ENCODE measurements around the gene TSPYL6. TPM values are rescaled to one million over a fixed set of nuclear protein-coding genes. Genes with fewer than 3 reads are reported as not detected.
"Not testable (repeated sequence)": the region's sequence is repeated elsewhere in the genome, so short reads cannot be mapped to it uniquely, and the experiment has no call there.

The TSPYL6 gene
- total and polyA plus RNA-seq, 12 donors, result 0.11 TPM; not detected in 11

DNA sequence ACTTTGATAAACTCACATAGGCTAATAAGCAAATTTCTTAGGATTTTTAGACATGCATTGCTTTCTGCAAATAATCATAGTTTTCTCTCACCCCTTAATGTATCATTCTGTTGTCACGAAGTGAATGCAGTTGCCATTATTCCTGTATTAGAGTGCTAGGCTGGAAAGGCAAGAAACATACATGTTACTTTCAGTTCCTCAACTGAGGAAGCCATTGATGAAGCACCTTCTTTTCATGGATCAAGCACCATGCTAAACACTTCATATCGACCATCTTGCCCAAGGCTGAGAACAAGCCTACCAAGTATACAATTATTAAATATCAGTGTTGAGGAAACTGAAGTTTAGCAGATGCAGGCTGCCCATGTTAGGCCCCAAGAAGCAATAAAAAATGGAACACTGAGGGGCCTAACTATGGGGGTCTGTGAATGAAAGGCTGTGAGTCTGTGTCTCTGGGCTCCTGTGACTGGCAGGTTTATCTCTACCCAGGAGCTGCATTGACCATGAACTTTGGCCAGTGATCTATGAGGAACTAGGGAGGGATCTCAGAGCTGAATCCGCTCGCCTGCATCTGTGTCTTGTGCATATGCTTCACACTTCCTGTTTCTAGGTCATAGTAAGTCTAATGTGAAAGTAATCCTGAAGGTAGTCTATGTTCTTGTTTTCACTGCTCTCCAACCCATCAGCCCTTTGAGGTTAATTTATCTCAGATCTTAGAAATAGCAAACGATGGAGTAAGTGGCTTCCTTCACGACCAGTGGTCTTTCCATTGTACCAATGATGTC lies 16.0 kb upstream of the TSPYL6 start:
- intact Hi-C loops (cut with DNase I), result no loop called here
- peak in 1 of 7 donors; percentile 12 for DNase-seq
- no peaks in the 10 kb centered on the region for H3K9me3 ChIP-seq (replicated peaks in 1 of 3)
- H3K4me1 ChIP-seq (replicated peaks in 1 of 2), result no peaks in the 10 kb centered on the region
- no peak overlapping the region for H3K27ac ChIP-seq
- H3K27me3 ChIP-seq, result no peaks in the 10 kb centered on the region
- WGBS, 4 donors, result 86 to 91% (median 89%) methylated on average over 6 of the region's 6 CpGs
- H3K4me3 ChIP-seq, result no peak overlapping the region
- TF ChIP-seq, protein P1, sequence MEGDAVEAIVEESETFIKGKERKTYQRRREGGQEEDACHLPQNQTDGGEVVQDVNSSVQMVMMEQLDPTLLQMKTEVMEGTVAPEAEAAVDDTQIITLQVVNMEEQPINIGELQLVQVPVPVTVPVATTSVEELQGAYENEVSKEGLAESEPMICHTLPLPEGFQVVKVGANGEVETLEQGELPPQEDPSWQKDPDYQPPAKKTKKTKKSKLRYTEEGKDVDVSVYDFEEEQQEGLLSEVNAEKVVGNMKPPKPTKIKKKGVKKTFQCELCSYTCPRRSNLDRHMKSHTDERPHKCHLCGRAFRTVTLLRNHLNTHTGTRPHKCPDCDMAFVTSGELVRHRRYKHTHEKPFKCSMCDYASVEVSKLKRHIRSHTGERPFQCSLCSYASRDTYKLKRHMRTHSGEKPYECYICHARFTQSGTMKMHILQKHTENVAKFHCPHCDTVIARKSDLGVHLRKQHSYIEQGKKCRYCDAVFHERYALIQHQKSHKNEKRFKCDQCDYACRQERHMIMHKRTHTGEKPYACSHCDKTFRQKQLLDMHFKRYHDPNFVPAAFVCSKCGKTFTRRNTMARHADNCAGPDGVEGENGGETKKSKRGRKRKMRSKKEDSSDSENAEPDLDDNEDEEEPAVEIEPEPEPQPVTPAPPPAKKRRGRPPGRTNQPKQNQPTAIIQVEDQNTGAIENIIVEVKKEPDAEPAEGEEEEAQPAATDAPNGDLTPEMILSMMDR (IDR thresholded peaks at IDR 0.05), result no peak
- no peaks in the 10 kb centered on the region for H3K36me3 ChIP-seq (replicated peaks in 1 of 2)

DNA sequence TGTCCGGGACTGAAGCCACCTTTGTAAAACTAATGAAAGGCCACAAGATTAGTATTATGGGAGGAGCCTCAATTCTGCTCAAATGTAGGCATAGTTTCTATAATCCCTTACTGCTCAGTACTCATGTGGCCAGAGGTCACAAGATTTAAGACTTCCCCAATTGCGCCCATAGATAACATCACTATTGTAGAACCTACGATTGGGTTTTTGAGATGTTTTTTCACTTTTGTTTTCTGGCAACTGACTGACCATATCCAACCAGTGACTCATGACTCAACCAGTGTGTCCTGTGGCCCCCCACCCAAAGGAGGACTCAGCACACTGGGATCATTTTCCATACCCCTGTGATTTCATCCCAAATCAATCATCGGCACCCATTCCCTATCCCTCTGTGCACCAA lies 15.2 kb upstream of the TSPYL6 start:
- no peak for TF ChIP-seq POLR2A (IDR thresholded peaks at IDR 0.05)
- TF ChIP-seq, protein P1 (IDR thresholded peaks at IDR 0.05), result no peak
- no peak overlapping the region for H3K27ac ChIP-seq
- intact Hi-C loops (cut with DNase I), result no loop called here
- H3K36me3 ChIP-seq (replicated peaks in 1 of 2), result no peaks in the 10 kb centered on the region
- no peak overlapping the region for H3K4me3 ChIP-seq
- no peaks in the 10 kb centered on the region for H3K4me1 ChIP-seq (replicated peaks in 1 of 2)
- no peaks in the 10 kb centered on the region for H3K9me3 ChIP-seq (replicated peaks in 1 of 3)
- H3K27me3 ChIP-seq, result no peaks in the 10 kb centered on the region
- WGBS, 4 donors, result 81 to 97% (median 91%) methylated on average over 4 of the region's 4 CpGs
- no peak for DNase-seq

- TF ChIP-seq POLR2A (IDR thresholded peaks at IDR 0.05), result no peak
- TF ChIP-seq, protein P1 (IDR thresholded peaks at IDR 0.05), result no peak
- Histone ChIP-seq H3K4me3 (no peak overlapping the region), H3K9me3 (replicated peaks in 1 of 3) (no peaks in the 10 kb centered on the region), H3K4me1 (replicated peaks in 1 of 2) (no peaks in the 10 kb centered on the region), H3K27ac (no peak overlapping the region), H3K36me3 (replicated peaks in 1 of 2) (no peaks in the 10 kb centered on the region), H3K27me3 (no peaks in the 10 kb centered on the region)
- 67 to 79% (median 73%) methylated on average over 1 of the region's 1 CpG for WGBS, 4 donors
- DNase-seq, result no peak
- intact Hi-C loops (cut with DNase I), result no loop called here
These were observed 11.5 kb upstream of the TSPYL6 start for GRCh38 chr2:54267577-54267976.

- intact Hi-C loops (cut with DNase I); DNase-seq; H3K27ac ChIP-seq; H3K36me3 ChIP-seq (replicated peaks in 1 of 2); H3K4me1 ChIP-seq (replicated peaks in 1 of 2); H3K9me3 ChIP-seq (replicated peaks in 1 of 3); H3K27me3 ChIP-seq; H3K4me3 ChIP-seq: not testable (repeated sequence)
- 65 to 90% (median 81%) methylated on average over 1 of the region's 1 CpG for WGBS, 4 donors
These were observed 9.1 kb upstream of the TSPYL6 start for GRCh38 chr2:54265081-54265480.
